HG03066 (cell line): ENCODE data around the gene FAM20A.
"Not testable (repeated sequence)": the region's sequence is repeated elsewhere in the genome, so short reads cannot be mapped to it uniquely, and the experiment has no call there.

Experiments used
- ATAC-seq: cut with Tn5 transposase; IDR thresholded peaks from one replicate; pipeline ENCODE4 v1.9.1; 2021; ENCODE audit warnings: low read depth; ENCODE audit not compliant: unreplicated experiment

FAM20A gene

GRCh38 chr17:68505951-68506350 lies 95.2 kb downstream of the FAM20A start:
- no peak for ATAC-seq

GRCh38 chr17:68501074-68501473 lies 100.1 kb downstream of the FAM20A start:
- no peak for ATAC-seq

- no peak for ATAC-seq
Measured at GRCh38 chr17:68499587-68499986, 101.6 kb downstream of the FAM20A start.

- peak; percentile 11 for ATAC-seq
Measured at GRCh38 chr17:68498479-68499326, 102.5 kb downstream of the FAM20A start.

GRCh38 chr17:68497885-68498319 lies 103.3 kb downstream of the FAM20A start:
- peak; percentile 94 for ATAC-seq

- no peak for ATAC-seq
Measured at GRCh38 chr17:68495081-68495480, 106.1 kb downstream of the FAM20A start.

GRCh38 chr17:68492394-68493054 lies 108.6 kb downstream of the FAM20A start:
- not testable (repeated sequence) for ATAC-seq

- ATAC-seq: no peak
Measured at GRCh38 chr17:68491381-68492231, 109.6 kb downstream of the FAM20A start.

- no peak for ATAC-seq
Measured at GRCh38 chr17:68489919-68490318, 111.2 kb downstream of the FAM20A start.
